PC-9 (cell line): Measurements from ENCODE around the gene SORBS2. TPM values are rescaled to one million over a fixed set of nuclear protein-coding genes. Genes with fewer than 3 reads are reported as not detected.

Source experiments
- BruUV-seq: library from RNA; stranded (reverse); fragments of 400-500 nt; replicated peaks from 2 replicates; lab custom pipeline; 2021; lab: Mats Ljungman, UMichigan
- CTCF ChIA-PET: fragments of 300-600 bp; sonication (Branson Sonifier 250); formaldehyde crosslinking; loops from one replicate; lab custom pipeline; 2022; ENCODE audit warnings: antibody characterized with exemption; lab: Charles Lee
- POLR2A ChIA-PET: fragments of 300-600 bp; sonication (Branson Sonifier 250); formaldehyde crosslinking; loops from one replicate; lab custom pipeline; 2022; ENCODE audit warnings: antibody characterized with exemption; ENCODE audit not compliant: unreplicated experiment; lab: Charles Lee
- DNase-seq, 2 experiments: peaks; one replicate each; pipeline versions ENCODE4 v3.0.0 to v3.0.0-alpha.2; 2015 to 2022; ENCODE audit warnings: mixed read lengths in 1 of 2
- H2AFZ ChIP-seq: fragments of 200-600 bp; sonication (generic); 2 replicates; pipeline ENCODE4 v1.8.1; 2017; ENCODE audit warnings: antibody characterized with exemption
- H3F3A ChIP-seq: fragments of 200-600 bp; sonication (generic); 2 replicates; pipeline ENCODE4 v1.8.1; 2017; ENCODE audit warnings: antibody characterized with exemption, mild to moderate bottlenecking, low read depth; ENCODE audit not compliant: insufficient read depth
- H3K27ac ChIP-seq: fragments of 200-600 bp; sonication (generic); 2 replicates; pipeline ENCODE4 v1.6.1; 2016; ENCODE audit warnings: mixed run types
- H3K27me3 ChIP-seq: fragments of 200-600 bp; sonication (generic); 2 replicates; pipeline ENCODE4 v1.6.1; 2016; ENCODE audit warnings: low read depth, mixed run types; ENCODE audit not compliant: insufficient read depth
- H3K36me3 ChIP-seq: fragments of 200-600 bp; sonication (generic); 2 replicates; pipeline ENCODE4 v1.6.1; 2016; ENCODE audit warnings: low read depth, mixed run types
- H3K4me1 ChIP-seq: fragments of 200-600 bp; sonication (generic); replicated peaks from 2 replicates; pipeline ENCODE4 v1.6.1; 2016; ENCODE audit warnings: mixed run types; ENCODE audit not compliant: insufficient read depth
- H3K4me2 ChIP-seq: fragments of 200-600 bp; sonication (generic); 2 replicates; pipeline ENCODE4 v1.6.1; 2017; ENCODE audit warnings: mixed run types
- H3K4me3 ChIP-seq: fragments of 200-600 bp; sonication (generic); 2 replicates; pipeline ENCODE4 v1.6.1; 2016; ENCODE audit warnings: mixed run types
- H3K79me2 ChIP-seq: fragments of 200-600 bp; sonication (generic); 2 replicates; pipeline ENCODE4 v1.6.1; 2017; ENCODE audit warnings: low read depth, mixed run types
- H3K9me2 ChIP-seq: fragments of 200-600 bp; sonication (generic); 2 replicates; pipeline ENCODE4 v1.8.1; 2017; ENCODE audit warnings: mild to moderate bottlenecking; ENCODE audit not compliant: insufficient read depth
- H3K9me3 ChIP-seq: fragments of 200-600 bp; sonication (generic); 2 replicates; pipeline ENCODE4 v1.8.1; 2016; ENCODE audit warnings: low read depth; ENCODE audit not compliant: insufficient read depth
- H4K20me1 ChIP-seq: fragments of 200-600 bp; sonication (generic); 2 replicates; pipeline ENCODE4 v1.8.1; 2017; ENCODE audit not compliant: insufficient read depth
- EZH2 ChIP-seq: fragments of 200-600 bp; sonication (generic); IDR thresholded peaks from 2 replicates; pipeline ENCODE4 v1.8.0; 2017; ENCODE audit warnings: antibody characterized with exemption, low read depth
- intact Hi-C: fragments of 100-400 bp; cut with micrococcal nuclease; formaldehyde crosslinking; loops from one replicate; pipeline ENCODE4 v1.10.0; 2022; ENCODE audit not compliant: unreplicated experiment
- total RNA-seq: library from RNA; stranded (reverse); gene quantifications from 2 replicates; pipeline ENCODE4 v1.2.3, GENCODE V29; 2021
- TF ChIP-seq, protein P1 (sequence below): fragments of 200-600 bp; sonication (generic); conservative IDR thresholded peaks from 2 replicates; pipeline ENCODE4 v1.6.1; 2017; ENCODE audit warnings: mixed run types, antibody characterized with exemption, mild to moderate bottlenecking, moderate library complexity

SORBS2 gene
- total RNA-seq, 1 experiment from 2014 or later, result 16.4 TPM

DNA sequence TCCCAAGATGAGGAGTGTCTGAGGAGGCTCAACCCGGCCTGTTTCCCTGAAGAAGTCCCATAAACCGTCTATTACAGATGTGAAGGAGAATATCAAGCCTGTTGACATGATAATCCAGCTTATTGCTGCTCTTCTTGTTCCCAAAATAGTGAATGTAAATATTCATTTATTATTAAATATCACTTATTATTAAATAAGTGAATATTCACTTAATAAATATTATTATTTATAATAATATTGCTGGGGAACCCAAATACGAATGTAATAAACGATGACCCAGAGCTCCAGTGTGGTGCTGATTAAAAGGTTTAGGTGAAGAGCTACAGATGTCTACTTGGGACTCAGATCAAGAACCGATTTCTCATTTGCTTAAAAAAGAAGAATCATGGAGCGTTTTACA lies 23.8 kb upstream of the SORBS2 start:
- no peak overlapping the region for H2AFZ ChIP-seq
- H3K4me3 ChIP-seq, result no peak overlapping the region
- ChIA-PET POLR2A (no interaction called here), CTCF (interaction anchor here (0.7 kb wide), 1 partner anchor 130 kb away, joined by 7 read pairs; no protein-coding TSS in a partner anchor)
- BruUV-seq, result no TSS peak
- H3K27me3 ChIP-seq, result no peaks in the 10 kb centered on the region
- H3K79me2 ChIP-seq, result no peaks in the 10 kb centered on the region
- no peaks in the 10 kb centered on the region for H3K36me3 ChIP-seq
- peaks cover 19% of the 10 kb centered on the region for H3F3A ChIP-seq
- no peaks in the 10 kb centered on the region for H3K9me2 ChIP-seq
- no peaks in the 10 kb centered on the region for H3K9me3 ChIP-seq
- peaks cover 29% of the 10 kb centered on the region for H3K4me1 ChIP-seq
- H3K27ac ChIP-seq, result no peak overlapping the region
- no peak for DNase-seq
- no peaks in the 10 kb centered on the region for H4K20me1 ChIP-seq
- no peak overlapping the region for H3K4me2 ChIP-seq
- no peak for TF ChIP-seq EZH2
- TF ChIP-seq, protein P1, sequence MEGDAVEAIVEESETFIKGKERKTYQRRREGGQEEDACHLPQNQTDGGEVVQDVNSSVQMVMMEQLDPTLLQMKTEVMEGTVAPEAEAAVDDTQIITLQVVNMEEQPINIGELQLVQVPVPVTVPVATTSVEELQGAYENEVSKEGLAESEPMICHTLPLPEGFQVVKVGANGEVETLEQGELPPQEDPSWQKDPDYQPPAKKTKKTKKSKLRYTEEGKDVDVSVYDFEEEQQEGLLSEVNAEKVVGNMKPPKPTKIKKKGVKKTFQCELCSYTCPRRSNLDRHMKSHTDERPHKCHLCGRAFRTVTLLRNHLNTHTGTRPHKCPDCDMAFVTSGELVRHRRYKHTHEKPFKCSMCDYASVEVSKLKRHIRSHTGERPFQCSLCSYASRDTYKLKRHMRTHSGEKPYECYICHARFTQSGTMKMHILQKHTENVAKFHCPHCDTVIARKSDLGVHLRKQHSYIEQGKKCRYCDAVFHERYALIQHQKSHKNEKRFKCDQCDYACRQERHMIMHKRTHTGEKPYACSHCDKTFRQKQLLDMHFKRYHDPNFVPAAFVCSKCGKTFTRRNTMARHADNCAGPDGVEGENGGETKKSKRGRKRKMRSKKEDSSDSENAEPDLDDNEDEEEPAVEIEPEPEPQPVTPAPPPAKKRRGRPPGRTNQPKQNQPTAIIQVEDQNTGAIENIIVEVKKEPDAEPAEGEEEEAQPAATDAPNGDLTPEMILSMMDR, result no peak
- intact Hi-C loops, result loop anchor here (10.0 kb wide), 1 partner anchor 191 kb away; no protein-coding TSS in a partner anchor

DNA sequence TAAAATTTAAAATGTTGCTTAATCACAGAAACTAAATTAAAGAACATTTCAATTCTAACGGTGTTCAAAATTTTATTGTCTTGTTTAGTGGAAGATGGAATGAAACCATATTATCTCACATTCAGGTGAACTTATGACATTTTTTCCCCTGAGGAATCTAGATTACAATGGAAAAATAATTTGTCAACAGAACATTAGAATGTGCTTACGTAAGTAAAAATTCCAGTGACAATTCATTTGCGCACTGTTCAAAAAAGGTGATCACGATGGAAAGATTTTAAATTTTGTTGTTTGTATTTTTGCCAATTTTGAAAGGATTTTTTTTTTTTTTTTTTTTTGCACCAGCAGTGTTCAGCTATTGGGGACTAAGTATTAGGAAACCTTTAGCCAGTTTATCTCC lies 23.3 kb upstream of the SORBS2 start:
- Histone ChIP-seq H3F3A (peaks cover 14% of the 10 kb centered on the region), H3K9me2 (no peaks in the 10 kb centered on the region), H3K27me3 (no peaks in the 10 kb centered on the region), H3K4me1 (peaks cover 25% of the 10 kb centered on the region), H2AFZ (no peak overlapping the region), H3K27ac (no peak overlapping the region), H3K36me3 (no peaks in the 10 kb centered on the region), H3K79me2 (no peaks in the 10 kb centered on the region), H3K4me3 (no peak overlapping the region), H4K20me1 (no peaks in the 10 kb centered on the region), H3K4me2 (no peak overlapping the region), H3K9me3 (no peaks in the 10 kb centered on the region)
- ChIA-PET POLR2A (no interaction called here), CTCF (interaction anchor here (0.7 kb wide), 1 partner anchor 130 kb away, joined by 7 read pairs; no protein-coding TSS in a partner anchor)
- TF ChIP-seq, protein P1, result no peak
- no peak for TF ChIP-seq EZH2
- BruUV-seq, result no TSS peak
- intact Hi-C loops, result loop anchor here (10.0 kb wide), 1 partner anchor 191 kb away; no protein-coding TSS in a partner anchor
- no peak for DNase-seq

DNA sequence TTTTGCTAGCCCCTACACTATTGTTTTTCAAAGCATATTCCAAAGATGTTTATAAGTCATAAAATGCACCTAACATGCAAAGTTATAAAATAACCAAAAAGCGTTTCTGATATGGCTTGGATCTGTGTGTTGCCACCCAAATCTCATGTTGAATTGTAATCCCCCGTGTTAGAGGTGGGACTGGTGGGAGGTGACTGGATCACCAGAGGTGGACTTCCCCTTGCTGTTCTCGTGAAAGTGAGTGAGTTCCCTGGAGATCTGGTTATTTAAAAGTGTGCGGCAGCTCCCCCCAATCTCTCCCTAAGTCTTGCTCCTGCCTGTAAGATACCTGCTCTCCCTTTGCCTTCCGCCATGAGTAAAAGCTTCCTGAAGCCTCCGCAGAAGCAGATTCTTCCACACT lies 22.8 kb upstream of the SORBS2 start:
- ChIA-PET POLR2A (no interaction called here), CTCF (no interaction called here)
- Histone ChIP-seq H3K27ac (no peak overlapping the region), H2AFZ (no peak overlapping the region), H3K4me2 (no peak overlapping the region), H3K27me3 (no peaks in the 10 kb centered on the region), H3K9me2 (no peaks in the 10 kb centered on the region), H3K9me3 (no peaks in the 10 kb centered on the region), H3K79me2 (no peaks in the 10 kb centered on the region), H3K4me3 (no peak overlapping the region), H4K20me1 (no peaks in the 10 kb centered on the region), H3K36me3 (no peaks in the 10 kb centered on the region), H3K4me1 (peaks cover 20% of the 10 kb centered on the region), H3F3A (peaks cover 11% of the 10 kb centered on the region)
- no TSS peak for BruUV-seq
- DNase-seq, result no peak
- no peak for TF ChIP-seq EZH2
- TF ChIP-seq, protein P1, result no peak
- intact Hi-C loops, result loop anchor here (10.0 kb wide), 1 partner anchor 190 kb away; no protein-coding TSS in a partner anchor
